Measurements from ENCODE around the gene GPRIN2.
"Not testable (repeated sequence)": the region's sequence is repeated elsewhere in the genome, so short reads cannot be mapped to it uniquely, and the experiment has no call there.

Gene GPRIN2

GRCh38 chr10:46536171-46536570 is 20.3 kb downstream of the GPRIN2 start:
- no peak overlapping the region for H3K4me3 ChIP-seq (ENCODE audit: control insufficient read depth, low read depth, low read length)
- no peak for DNase-seq (ENCODE audit: low read depth)
- TF ChIP-seq CTCF (conservative IDR thresholded peaks at IDR 0.05; ENCODE audit: control insufficient read depth, insufficient read depth, low read depth, low read length), result no peak

- H3K4me3 ChIP-seq (ENCODE audit: control insufficient read depth, low read depth, low read length), result no peak overlapping the region
- TF ChIP-seq CTCF (conservative IDR thresholded peaks at IDR 0.05; ENCODE audit: control insufficient read depth, insufficient read depth, low read depth, low read length), result no peak
- no peak for DNase-seq (ENCODE audit: low read depth)
These were observed 21.5 kb downstream of the GPRIN2 start for GRCh38 chr10:46534828-46535524.

- not testable (repeated sequence) for DNase-seq (ENCODE audit: low read depth)
These were observed 24.2 kb downstream of the GPRIN2 start for GRCh38 chr10:46532256-46532655.

GRCh38 chr10:46530249-46531186 is 25.9 kb downstream of the GPRIN2 start:
- peak; percentile 99 for DNase-seq (ENCODE audit: low read depth)
- no peak for TF ChIP-seq CTCF (conservative IDR thresholded peaks at IDR 0.05; ENCODE audit: control insufficient read depth, insufficient read depth, low read depth, low read length)
- H3K4me3 ChIP-seq (ENCODE audit: control insufficient read depth, low read depth, low read length), result no peak overlapping the region

More at GRCh38 chr10:46532256-46532655, 24.2 kb downstream of the GPRIN2 start:
- not testable (repeated sequence) for H3K4me3 ChIP-seq (ENCODE audit: control insufficient read depth, low read depth, low read length)

- H3K4me3 ChIP-seq (ENCODE audit: control insufficient read depth, low read depth, low read length); DNase-seq (ENCODE audit: low read depth): not testable (repeated sequence)
These were observed 26.7 kb downstream of the GPRIN2 start for GRCh38 chr10:46529742-46530141.

GRCh38 chr10:46528675-46529615 is 27.5 kb downstream of the GPRIN2 start:
- no peak overlapping the region for H3K4me3 ChIP-seq (ENCODE audit: control insufficient read depth, low read depth, low read length)
- DNase-seq (ENCODE audit: low read depth), result no peak
- no peak for TF ChIP-seq CTCF (conservative IDR thresholded peaks at IDR 0.05; ENCODE audit: control insufficient read depth, insufficient read depth, low read depth, low read length)

GRCh38 chr10:46528171-46528671 is 28.2 kb downstream of the GPRIN2 start:
- no peak for TF ChIP-seq CTCF (conservative IDR thresholded peaks at IDR 0.05; ENCODE audit: control insufficient read depth, insufficient read depth, low read depth, low read length)
- no peak overlapping the region for H3K4me3 ChIP-seq (ENCODE audit: control insufficient read depth, low read depth, low read length)
- no peak for DNase-seq (ENCODE audit: low read depth)
